AG04450 (cell line): ENCODE results near the gene ST8SIA5. TPM values are rescaled to one million over a fixed set of nuclear protein-coding genes. Genes with fewer than 3 reads are reported as not detected.
"Not testable (repeated sequence)": the region's sequence is repeated elsewhere in the genome, so short reads cannot be mapped to it uniquely, and the experiment has no call there.

Source experiments
- CTCF ChIA-PET: fragments of 300-600, 350-600 bp; formaldehyde crosslinking; extraction: SDS; loops from one replicate; lab custom pipeline; 2022; ENCODE audit warnings: antibody characterized with exemption, inconsistent platforms; lab: Charles Lee
- POLR2A ChIA-PET: fragments of 350-600 bp; formaldehyde crosslinking; extraction: SDS; loops from one replicate; lab custom pipeline; 2021; ENCODE audit warnings: antibody characterized with exemption, inconsistent platforms; lab: Yijun Ruan, JAX
- DNase-seq: peaks from one replicate; pipeline ENCODE4 v3.0.0-alpha.2; 2011; ENCODE audit warnings: low read depth, low spot score
- H3K27ac ChIP-seq: one replicate; pipeline ENCODE4 v1.5.1; 2012; ENCODE audit warnings: low read depth, low read length, control low read depth
- H3K27me3 ChIP-seq: one replicate; pipeline ENCODE4 v1.6.0; 2012; ENCODE audit warnings: low read length; ENCODE audit not compliant: control insufficient read depth, insufficient read depth
- H3K4me3 ChIP-seq: 2 replicates; pipeline ENCODE4 v1.5.1; 2011; ENCODE audit warnings: mild to moderate bottlenecking, low read depth, low read length, control low read depth
- H3K9me3 ChIP-seq: 2 replicates; pipeline ENCODE4 v1.5.1; 2012; ENCODE audit warnings: low read length; ENCODE audit not compliant: control insufficient read depth, insufficient read depth
- polyA minus RNA-seq: library from RNA; depleted of rRNA, polyadenylated mRNA; stranded (reverse); fragments of >200 nt; gene quantifications from 2 replicates; pipeline ENCODE4 v1.2.3, GENCODE V29; 2011; rRNA and poly(A)+ RNA removed
- polyA plus RNA-seq: library from polyadenylated mRNA; depleted of rRNA; stranded (reverse); fragments of >200 nt; gene quantifications from 2 replicates; pipeline ENCODE4 v1.2.3, GENCODE V29; 2011; rRNA removed
- TF ChIP-seq, protein P1 (sequence below): IDR thresholded peaks from 2 replicates; pipeline ENCODE4 v1.5.1; 2011; ENCODE audit warnings: low read depth, low read length, control low read depth, inconsistent platforms

The ST8SIA5 gene, protein sequence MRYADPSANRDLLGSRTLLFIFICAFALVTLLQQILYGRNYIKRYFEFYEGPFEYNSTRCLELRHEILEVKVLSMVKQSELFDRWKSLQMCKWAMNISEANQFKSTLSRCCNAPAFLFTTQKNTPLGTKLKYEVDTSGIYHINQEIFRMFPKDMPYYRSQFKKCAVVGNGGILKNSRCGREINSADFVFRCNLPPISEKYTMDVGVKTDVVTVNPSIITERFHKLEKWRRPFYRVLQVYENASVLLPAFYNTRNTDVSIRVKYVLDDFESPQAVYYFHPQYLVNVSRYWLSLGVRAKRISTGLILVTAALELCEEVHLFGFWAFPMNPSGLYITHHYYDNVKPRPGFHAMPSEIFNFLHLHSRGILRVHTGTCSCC
- polyA plus RNA-seq (not detected in 2 replicates), polyA minus RNA-seq (not detected in 2 replicates)

DNA sequence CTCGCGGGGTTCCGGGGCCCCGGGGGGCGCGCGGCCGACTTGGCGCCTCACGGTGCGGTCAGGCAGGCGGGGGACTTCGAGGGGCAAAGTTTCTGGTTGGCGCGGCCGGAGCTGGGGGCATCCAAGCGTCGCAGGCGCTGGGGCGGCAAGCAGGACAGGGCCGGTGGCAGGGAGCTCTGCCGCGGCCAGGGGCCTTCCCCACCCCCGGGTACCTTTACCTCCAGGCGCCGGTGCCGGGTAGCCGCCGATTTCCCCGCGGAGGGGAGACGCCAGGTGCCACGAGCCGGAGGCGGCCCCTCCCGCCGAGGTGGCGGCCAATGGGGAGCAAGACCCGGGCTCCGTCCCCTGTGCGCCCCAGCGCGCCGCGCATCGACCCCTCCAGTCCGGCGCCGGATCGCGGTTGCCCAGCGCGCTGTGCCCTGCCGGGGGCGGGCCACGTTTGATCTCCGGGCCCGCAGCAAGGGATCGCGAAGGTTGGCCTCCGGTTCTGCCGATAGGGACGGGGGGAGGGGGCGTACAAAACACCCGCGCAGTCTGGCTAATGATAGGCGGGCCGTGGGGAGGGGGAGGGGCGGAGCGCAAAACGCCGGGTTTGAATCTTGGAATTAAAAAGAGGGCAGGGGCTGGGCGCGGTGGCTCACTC is at the start of gene ST8SIA5:
TSS of gene ST8SIA5 (minus strand) at position 495 of the 643 bp plus-strand sequence. CDS start 545 bp downstream, outside the sequence.
- CTCF ChIA-PET = no interaction called here
- Histone ChIP-seq H3K4me3 (peak within 1 kb of the TSS; percentile 31; the same call in 1 of the 2 replicates), H3K27ac (no peak within 1 kb of the TSS)

DNA sequence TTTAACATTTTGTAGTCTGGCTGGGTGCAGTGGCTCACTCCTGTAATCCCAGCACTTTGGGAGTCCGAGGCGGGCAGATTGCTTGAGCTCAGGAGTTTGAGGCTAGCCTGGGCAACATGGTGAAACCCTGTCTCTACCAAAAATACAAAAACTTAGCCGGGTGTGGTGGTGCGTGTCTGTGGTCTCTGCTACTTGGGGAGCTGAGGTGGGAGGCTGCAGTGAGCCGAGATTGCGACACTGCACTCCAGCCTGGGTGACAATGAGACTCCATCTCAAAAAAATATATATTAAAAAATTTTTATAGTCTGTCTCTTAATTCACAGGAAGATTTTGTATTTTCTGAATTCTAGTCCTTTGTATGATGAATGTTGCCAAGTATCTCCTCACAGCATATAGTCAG is 39.1 kb upstream of the ST8SIA5 start:
- POLR2A ChIA-PET, H3K27me3 ChIP-seq, H3K4me3 ChIP-seq, H3K27ac ChIP-seq, H3K9me3 ChIP-seq, DNase-seq: not testable (repeated sequence)
- CTCF ChIA-PET = interaction anchor here (1.1 kb wide), 1 partner anchor 408 kb away, joined by 3 read pairs; no protein-coding TSS in a partner anchor

More for the DNA sequence above, at the start of gene ST8SIA5:
- H3K27me3 ChIP-seq = peaks cover 46% of the 10 kb centered on the region
- POLR2A ChIA-PET = no interaction called here
- no peaks in the 10 kb centered on the region; the same call in 1 of the 2 replicates for H3K9me3 ChIP-seq
- TF ChIP-seq, protein P1, sequence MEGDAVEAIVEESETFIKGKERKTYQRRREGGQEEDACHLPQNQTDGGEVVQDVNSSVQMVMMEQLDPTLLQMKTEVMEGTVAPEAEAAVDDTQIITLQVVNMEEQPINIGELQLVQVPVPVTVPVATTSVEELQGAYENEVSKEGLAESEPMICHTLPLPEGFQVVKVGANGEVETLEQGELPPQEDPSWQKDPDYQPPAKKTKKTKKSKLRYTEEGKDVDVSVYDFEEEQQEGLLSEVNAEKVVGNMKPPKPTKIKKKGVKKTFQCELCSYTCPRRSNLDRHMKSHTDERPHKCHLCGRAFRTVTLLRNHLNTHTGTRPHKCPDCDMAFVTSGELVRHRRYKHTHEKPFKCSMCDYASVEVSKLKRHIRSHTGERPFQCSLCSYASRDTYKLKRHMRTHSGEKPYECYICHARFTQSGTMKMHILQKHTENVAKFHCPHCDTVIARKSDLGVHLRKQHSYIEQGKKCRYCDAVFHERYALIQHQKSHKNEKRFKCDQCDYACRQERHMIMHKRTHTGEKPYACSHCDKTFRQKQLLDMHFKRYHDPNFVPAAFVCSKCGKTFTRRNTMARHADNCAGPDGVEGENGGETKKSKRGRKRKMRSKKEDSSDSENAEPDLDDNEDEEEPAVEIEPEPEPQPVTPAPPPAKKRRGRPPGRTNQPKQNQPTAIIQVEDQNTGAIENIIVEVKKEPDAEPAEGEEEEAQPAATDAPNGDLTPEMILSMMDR = no peak
- no peak for DNase-seq

DNA sequence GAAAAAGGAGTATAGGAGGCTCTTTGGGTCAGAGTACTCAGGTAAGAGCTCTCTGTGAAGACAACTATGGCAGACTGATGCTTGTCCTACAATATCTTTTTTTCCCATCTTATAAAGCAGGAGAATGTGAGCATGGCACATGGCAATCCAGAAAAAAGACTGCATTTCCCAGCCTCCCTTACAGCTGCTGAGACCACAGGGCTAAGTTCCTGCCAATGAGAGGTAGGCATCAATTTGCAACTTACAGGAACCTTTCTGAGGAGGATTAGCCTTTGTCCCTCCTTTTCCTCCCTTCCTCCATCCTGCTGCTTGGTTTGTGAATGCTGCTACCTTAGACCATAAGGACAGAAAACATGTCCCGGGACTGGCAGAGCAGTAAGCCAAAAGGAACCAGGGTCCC is 37.8 kb upstream of the ST8SIA5 start:
- TF ChIP-seq, protein P1 = no peak
- DNase-seq = no peak
- Histone ChIP-seq H3K27me3 (no peaks in the 10 kb centered on the region), H3K4me3 (no peak overlapping the region), H3K27ac (no peak overlapping the region), H3K9me3 (no peaks in the 10 kb centered on the region)
- ChIA-PET CTCF (no interaction called here), POLR2A (no interaction called here)

DNA sequence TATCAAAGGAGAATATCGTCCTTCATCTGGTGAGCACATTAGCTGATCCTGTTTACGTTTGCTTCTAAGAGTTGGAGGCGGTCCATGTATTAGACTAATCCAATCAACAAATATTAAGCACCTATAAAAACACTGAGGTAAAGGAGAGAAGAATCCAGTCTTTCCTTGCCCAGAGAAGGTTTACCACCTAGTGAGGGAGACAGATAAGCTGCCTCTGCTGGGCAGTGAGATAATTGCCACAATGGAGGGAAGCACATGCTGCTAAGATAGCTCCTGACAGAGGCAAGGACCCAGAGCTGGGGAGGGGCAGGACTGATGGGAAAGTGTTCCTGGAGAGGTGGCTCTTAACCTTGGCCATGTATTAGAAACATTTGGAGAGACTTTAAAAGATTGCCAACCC is 36.7 kb upstream of the ST8SIA5 start:
- H3K9me3 ChIP-seq = no peaks in the 10 kb centered on the region
- ChIA-PET CTCF (no interaction called here), POLR2A (no interaction called here)
- no peak overlapping the region for H3K27ac ChIP-seq
- H3K27me3 ChIP-seq = no peaks in the 10 kb centered on the region
- TF ChIP-seq, protein P1 = 0 out of 2 replicates have a peak, but pooled peaks have one; percentile 6
- no peak overlapping the region for H3K4me3 ChIP-seq
- no peak for DNase-seq

DNA sequence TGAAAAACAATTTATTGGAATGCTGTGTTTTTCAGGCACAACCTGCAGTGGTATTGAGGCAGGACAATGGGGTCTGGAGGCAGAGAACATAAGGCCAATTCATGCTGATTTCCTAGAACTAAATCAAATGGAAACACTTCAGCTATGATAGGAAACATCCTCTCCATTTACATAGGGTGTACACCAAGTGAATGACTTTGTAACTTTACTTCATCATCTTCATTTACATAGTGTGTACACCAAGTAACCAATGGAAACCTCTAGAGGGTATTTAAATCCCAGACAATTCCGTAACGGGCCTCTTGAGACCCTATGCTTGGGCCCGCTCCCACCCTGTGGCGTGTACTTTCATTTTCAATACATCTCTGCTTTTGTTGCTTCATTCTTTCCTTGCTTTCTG is 32.2 kb upstream of the ST8SIA5 start:
- ChIA-PET POLR2A (no interaction called here), CTCF (no interaction called here)
- H3K4me3 ChIP-seq = no peak overlapping the region
- DNase-seq = no peak
- H3K27ac ChIP-seq = no peak overlapping the region
- H3K27me3 ChIP-seq = no peaks in the 10 kb centered on the region
- H3K9me3 ChIP-seq = no peaks in the 10 kb centered on the region
- TF ChIP-seq, protein P1 = no peak
